HEK293 (cell line): ENCODE data around the gene C4orf50.

Experiments used
- CTCF ChIA-PET: fragments of 350-600 bp; formaldehyde crosslinking; extraction: SDS; loops from one replicate; lab custom pipeline; 2021; ENCODE audit warnings: antibody characterized with exemption; lab: Yijun Ruan, JAX
- POLR2A ChIA-PET: fragments of 300-600 bp; formaldehyde crosslinking; extraction: SDS; loops from one replicate; lab custom pipeline; 2020; ENCODE audit warnings: antibody characterized with exemption, inconsistent platforms; lab: Yijun Ruan, JAX
- H3K27ac ChIP-seq: fragments of 200-500 bp; sonication (Bioruptor generic); 2 replicates; pipeline ENCODE4 v1.5.1; 2014; ENCODE audit warnings: low read depth, low read length, control low read depth, inconsistent platforms; ENCODE audit errors: extremely low read depth
- H3K36me3 ChIP-seq, 2 experiments: fragments of 200-500 bp in 1 of 2; sonication (Bioruptor generic) in 1 of 2; 1 replicate in 1 of 2; 2 replicates in 1 of 2; pipeline ENCODE4 v1.5.1; 2014 to 2017; ENCODE audit warnings: inconsistent platforms in 2 of 2, low read length in 2 of 2; ENCODE audit not compliant: control insufficient read depth in 2 of 2, insufficient read depth in 1 of 2
- H3K4me1 ChIP-seq: fragments of 200-500 bp; sonication (Bioruptor generic); 2 replicates; pipeline ENCODE4 v1.5.1; 2014; ENCODE audit warnings: mild to moderate bottlenecking, low read length, inconsistent platforms; ENCODE audit not compliant: control insufficient read depth, insufficient read depth
- H3K4me3 ChIP-seq: 2 replicates; pipeline ENCODE4 v1.5.1; 2011; ENCODE audit warnings: low read depth, mild to moderate bottlenecking, control low read depth, low read length, moderate library complexity
- H3K9me3 ChIP-seq: fragments of 200-500 bp; sonication (Bioruptor generic); 2 replicates; pipeline ENCODE4 v1.5.1; 2014; ENCODE audit warnings: low read depth, low read length, inconsistent platforms; ENCODE audit not compliant: control insufficient read depth, insufficient read depth
- GLIS2 ChIP-seq: fragments of 450-650 bp; formaldehyde crosslinking; IDR thresholded peaks from 2 replicates; pipeline ENCODE4 v1.5.1; 2016; ENCODE audit warnings: missing biosample characterization, missing genetic modification characterization
- TCF7L2 ChIP-seq: IDR thresholded peaks from 2 replicates; pipeline ENCODE4 v1.6.1; 2011; ENCODE audit warnings: low read depth, mild to moderate bottlenecking, inconsistent platforms, low read length, moderate library complexity, borderline replicate concordance
- ZBTB20 ChIP-seq: fragments of 450-650 bp; formaldehyde crosslinking; IDR thresholded peaks from 2 replicates; pipeline ENCODE4 v1.5.1; 2016; ENCODE audit warnings: missing biosample characterization, missing genetic modification characterization
- ZBTB48 ChIP-seq: fragments of 450-650 bp; formaldehyde crosslinking; IDR thresholded peaks from 2 replicates; pipeline ENCODE4 v1.5.1; 2016; ENCODE audit warnings: missing biosample characterization, missing genetic modification characterization
- ZFHX2 ChIP-seq: fragments of 450-650 bp; formaldehyde crosslinking; conservative IDR thresholded peaks from 2 replicates; pipeline ENCODE4 v1.5.1; 2016; ENCODE audit warnings: missing biosample characterization, missing genetic modification characterization
- ZNF121 ChIP-seq: fragments of 450-650 bp; formaldehyde crosslinking; IDR thresholded peaks from 2 replicates; pipeline ENCODE4 v1.5.1; 2016; ENCODE audit warnings: missing biosample characterization, missing genetic modification characterization
- ZNF140 ChIP-seq: fragments of 450-650 bp; formaldehyde crosslinking; IDR thresholded peaks from 2 replicates; pipeline ENCODE4 v1.5.1; 2016; ENCODE audit warnings: missing biosample characterization, missing genetic modification characterization
- ZNF214 ChIP-seq: fragments of 450-650 bp; formaldehyde crosslinking; IDR thresholded peaks from 2 replicates; pipeline ENCODE4 v1.5.1; 2017; ENCODE audit warnings: missing biosample characterization, mild to moderate bottlenecking, missing genetic modification characterization, borderline replicate concordance
- ZNF549 ChIP-seq: fragments of 450-650 bp; IDR thresholded peaks from 2 replicates; pipeline ENCODE4 v1.5.1; 2018; ENCODE audit warnings: missing biosample characterization, missing genetic modification characterization, mild to moderate bottlenecking, inconsistent platforms, moderate library complexity
- ZNF654 ChIP-seq: fragments of 450-650 bp; formaldehyde crosslinking; IDR thresholded peaks from 2 replicates; pipeline ENCODE4 v1.5.1; 2016; ENCODE audit warnings: low read depth, missing biosample characterization, missing genetic modification characterization
- ZNF777 ChIP-seq: fragments of 450-650 bp; formaldehyde crosslinking; IDR thresholded peaks from 2 replicates; pipeline ENCODE4 v1.5.1; 2017; ENCODE audit warnings: missing biosample characterization, missing genetic modification characterization, borderline replicate concordance
- ZXDB ChIP-seq: fragments of 450-650 bp; formaldehyde crosslinking; IDR thresholded peaks from 2 replicates; pipeline ENCODE4 v1.5.1; 2016; ENCODE audit warnings: missing biosample characterization, missing genetic modification characterization
- TF ChIP-seq, protein P1 (sequence below): fragments of 450-650 bp; IDR thresholded peaks from 2 replicates; pipeline ENCODE4 v1.5.1; 2018; ENCODE audit warnings: missing biosample characterization, mild to moderate bottlenecking, missing genetic modification characterization
- TF ChIP-seq, protein P2 (sequence below): fragments of 450-650 bp; formaldehyde crosslinking; IDR thresholded peaks from 2 replicates; pipeline ENCODE4 v1.5.1; 2016; ENCODE audit warnings: missing biosample characterization, missing genetic modification characterization, low read depth
- TF ChIP-seq, protein P3 (sequence below): fragments of 450-650 bp; formaldehyde crosslinking; IDR thresholded peaks from 2 replicates; pipeline ENCODE4 v1.5.1; 2017; ENCODE audit warnings: missing biosample characterization, missing genetic modification characterization
- TF ChIP-seq, protein P4 (sequence below): fragments of 450-650 bp; formaldehyde crosslinking; IDR thresholded peaks from 2 replicates; pipeline ENCODE4 v1.5.1; 2016; ENCODE audit warnings: missing biosample characterization, missing genetic modification characterization
- TF ChIP-seq, protein P5 (sequence below): fragments of 450-650 bp; formaldehyde crosslinking; IDR thresholded peaks from 2 replicates; pipeline ENCODE4 v1.5.1; 2016; ENCODE audit warnings: missing biosample characterization, missing genetic modification characterization

Gene C4orf50

DNA sequence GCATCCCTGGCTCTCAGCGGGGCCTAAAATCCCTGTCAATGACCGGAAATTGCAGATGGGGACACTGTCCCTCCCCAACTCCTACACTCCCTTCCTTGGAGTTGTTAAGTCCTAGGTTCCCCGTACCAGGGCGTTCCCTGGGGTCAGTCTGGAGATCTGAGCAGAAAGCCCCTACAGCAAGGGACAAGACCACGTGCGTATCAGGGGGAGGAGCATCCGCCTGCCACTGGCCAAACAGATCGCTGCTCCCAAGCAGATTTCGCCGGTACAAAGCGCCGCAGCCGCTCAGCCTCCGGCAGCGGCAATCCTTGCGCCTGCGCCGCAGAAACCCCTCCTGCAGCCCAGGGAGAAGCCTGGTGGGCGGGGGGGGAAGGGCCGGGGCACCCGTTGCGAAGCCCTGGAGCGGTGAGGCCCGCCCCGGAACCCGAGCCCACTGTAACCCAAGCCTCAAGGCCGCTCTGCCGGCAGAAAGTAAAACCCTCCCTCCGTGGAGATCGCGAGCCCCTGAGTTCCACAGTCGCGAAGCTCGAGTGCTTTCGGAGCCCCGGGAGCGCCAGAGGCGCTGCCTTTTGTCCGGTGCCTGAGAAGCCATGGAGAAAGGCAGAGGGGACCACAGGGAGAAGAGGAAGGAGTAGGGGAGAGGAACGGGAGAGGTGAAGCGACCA, 128.0 kb downstream of the C4orf50 start (continued):
- peak; percentile 19; the same call in 1 of the 2 replicates for TF ChIP-seq ZFHX2 (tag by site-specific recombination)
- peak; percentile 47; the same call in 1 of the 2 replicates for TF ChIP-seq ZBTB20 (tag by site-specific recombination)
- TF ChIP-seq, protein P1, sequence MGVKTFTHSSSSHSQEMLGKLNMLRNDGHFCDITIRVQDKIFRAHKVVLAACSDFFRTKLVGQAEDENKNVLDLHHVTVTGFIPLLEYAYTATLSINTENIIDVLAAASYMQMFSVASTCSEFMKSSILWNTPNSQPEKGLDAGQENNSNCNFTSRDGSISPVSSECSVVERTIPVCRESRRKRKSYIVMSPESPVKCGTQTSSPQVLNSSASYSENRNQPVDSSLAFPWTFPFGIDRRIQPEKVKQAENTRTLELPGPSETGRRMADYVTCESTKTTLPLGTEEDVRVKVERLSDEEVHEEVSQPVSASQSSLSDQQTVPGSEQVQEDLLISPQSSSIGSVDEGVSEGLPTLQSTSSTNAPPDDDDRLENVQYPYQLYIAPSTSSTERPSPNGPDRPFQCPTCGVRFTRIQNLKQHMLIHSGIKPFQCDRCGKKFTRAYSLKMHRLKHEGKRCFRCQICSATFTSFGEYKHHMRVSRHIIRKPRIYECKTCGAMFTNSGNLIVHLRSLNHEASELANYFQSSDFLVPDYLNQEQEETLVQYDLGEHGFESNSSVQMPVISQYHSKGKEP (tag by site-specific recombination) = no peak
- TF ChIP-seq, protein P2, sequence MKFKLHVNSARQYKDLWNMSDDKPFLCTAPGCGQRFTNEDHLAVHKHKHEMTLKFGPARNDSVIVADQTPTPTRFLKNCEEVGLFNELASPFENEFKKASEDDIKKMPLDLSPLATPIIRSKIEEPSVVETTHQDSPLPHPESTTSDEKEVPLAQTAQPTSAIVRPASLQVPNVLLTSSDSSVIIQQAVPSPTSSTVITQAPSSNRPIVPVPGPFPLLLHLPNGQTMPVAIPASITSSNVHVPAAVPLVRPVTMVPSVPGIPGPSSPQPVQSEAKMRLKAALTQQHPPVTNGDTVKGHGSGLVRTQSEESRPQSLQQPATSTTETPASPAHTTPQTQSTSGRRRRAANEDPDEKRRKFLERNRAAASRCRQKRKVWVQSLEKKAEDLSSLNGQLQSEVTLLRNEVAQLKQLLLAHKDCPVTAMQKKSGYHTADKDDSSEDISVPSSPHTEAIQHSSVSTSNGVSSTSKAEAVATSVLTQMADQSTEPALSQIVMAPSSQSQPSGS (tag by site-specific recombination) = no peak
- TF ChIP-seq ZBTB48 (tag by site-specific recombination) = peak; percentile 29; the same call in 1 of the 2 replicates
- TF ChIP-seq TCF7L2 = peak; percentile 41; the same call in 1 of the 2 replicates
- no peak for TF ChIP-seq ZNF549 (tag by site-specific recombination)
- no peak for TF ChIP-seq ZXDB (tag by site-specific recombination)
- no peak for TF ChIP-seq ZNF214 (tag by site-specific recombination)
- no peak for TF ChIP-seq ZNF140 (tag by site-specific recombination)
- no peak for TF ChIP-seq ZNF654 (tag by site-specific recombination)
- TF ChIP-seq, protein P3, sequence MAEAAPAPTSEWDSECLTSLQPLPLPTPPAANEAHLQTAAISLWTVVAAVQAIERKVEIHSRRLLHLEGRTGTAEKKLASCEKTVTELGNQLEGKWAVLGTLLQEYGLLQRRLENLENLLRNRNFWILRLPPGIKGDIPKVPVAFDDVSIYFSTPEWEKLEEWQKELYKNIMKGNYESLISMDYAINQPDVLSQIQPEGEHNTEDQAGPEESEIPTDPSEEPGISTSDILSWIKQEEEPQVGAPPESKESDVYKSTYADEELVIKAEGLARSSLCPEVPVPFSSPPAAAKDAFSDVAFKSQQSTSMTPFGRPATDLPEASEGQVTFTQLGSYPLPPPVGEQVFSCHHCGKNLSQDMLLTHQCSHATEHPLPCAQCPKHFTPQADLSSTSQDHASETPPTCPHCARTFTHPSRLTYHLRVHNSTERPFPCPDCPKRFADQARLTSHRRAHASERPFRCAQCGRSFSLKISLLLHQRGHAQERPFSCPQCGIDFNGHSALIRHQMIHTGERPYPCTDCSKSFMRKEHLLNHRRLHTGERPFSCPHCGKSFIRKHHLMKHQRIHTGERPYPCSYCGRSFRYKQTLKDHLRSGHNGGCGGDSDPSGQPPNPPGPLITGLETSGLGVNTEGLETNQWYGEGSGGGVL (tag by site-specific recombination) = peak; percentile 20; the same call in 1 of the 2 replicates
- TF ChIP-seq, protein P4, sequence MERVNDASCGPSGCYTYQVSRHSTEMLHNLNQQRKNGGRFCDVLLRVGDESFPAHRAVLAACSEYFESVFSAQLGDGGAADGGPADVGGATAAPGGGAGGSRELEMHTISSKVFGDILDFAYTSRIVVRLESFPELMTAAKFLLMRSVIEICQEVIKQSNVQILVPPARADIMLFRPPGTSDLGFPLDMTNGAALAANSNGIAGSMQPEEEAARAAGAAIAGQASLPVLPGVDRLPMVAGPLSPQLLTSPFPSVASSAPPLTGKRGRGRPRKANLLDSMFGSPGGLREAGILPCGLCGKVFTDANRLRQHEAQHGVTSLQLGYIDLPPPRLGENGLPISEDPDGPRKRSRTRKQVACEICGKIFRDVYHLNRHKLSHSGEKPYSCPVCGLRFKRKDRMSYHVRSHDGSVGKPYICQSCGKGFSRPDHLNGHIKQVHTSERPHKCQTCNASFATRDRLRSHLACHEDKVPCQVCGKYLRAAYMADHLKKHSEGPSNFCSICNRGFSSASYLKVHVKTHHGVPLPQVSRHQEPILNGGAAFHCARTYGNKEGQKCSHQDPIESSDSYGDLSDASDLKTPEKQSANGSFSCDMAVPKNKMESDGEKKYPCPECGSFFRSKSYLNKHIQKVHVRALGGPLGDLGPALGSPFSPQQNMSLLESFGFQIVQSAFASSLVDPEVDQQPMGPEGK (tag by site-specific recombination) = peak; percentile 22; the same call in 1 of the 2 replicates

DNA sequence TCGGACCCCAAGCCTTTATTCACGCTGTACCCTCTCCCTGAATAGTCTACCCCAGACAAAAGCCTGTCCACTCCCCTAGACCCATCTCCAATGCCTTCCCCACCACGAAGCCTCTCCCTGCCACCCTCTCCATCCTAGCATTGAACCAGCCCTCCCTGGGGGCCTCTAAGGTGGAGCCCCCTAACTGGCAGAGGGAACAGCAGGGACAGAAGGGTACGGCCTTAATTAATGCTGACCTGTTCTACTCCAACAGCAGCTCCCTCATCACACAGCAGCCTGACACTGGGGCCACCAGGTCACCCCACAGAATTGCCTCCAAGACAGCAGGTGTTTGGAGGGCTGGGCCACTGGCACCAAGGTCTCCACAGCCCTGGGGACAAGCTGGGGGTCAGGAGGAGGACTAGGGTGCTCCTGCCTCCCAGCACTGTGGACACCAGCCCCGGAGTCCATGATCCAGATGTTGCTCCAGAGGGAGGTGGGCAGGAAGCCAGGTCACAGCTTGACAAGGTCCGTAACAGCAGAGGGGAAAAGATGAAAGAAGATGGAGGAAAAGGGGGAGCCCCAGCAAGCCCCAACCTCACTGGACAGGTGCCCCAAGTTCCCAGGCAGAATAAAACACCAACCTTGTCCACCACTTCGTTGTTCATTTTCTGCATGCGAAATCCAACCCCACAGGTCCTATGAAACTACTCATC, 129.1 kb downstream of the C4orf50 start:
- TF ChIP-seq ZNF777 (tag by site-specific recombination) (0 out of 2 replicates have a peak, but pooled peaks have one; percentile 43), ZNF121 (no peak), GLIS2 (tag by site-specific recombination) (peak; percentile 69; the same call in 1 of the 2 replicates)
- TF ChIP-seq, protein P5, sequence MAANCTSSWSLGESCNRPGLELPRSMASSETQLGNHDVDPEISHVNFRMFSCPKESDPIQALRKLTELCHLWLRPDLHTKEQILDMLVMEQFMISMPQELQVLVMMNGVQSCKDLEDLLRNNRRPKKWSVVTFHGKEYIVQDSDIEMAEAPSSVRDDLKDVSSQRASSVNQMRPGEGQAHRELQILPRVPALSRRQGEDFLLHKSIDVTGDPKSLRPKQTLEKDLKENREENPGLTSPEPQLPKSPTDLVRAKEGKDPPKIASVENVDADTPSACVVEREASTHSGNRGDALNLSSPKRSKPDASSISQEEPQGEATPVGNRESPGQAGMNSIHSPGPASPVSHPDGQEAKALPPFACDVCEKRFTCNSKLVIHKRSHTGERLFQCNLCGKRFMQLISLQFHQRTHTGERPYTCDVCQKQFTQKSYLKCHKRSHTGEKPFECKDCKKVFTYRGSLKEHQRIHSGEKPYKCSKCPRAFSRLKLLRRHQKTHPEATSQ (tag by site-specific recombination) = no peak
- TF ChIP-seq, all 188 proteins: peak for 2
- CTCF ChIA-PET = interaction anchor here (0.7 kb wide), 1 partner anchor 87 kb away, joined by 3 read pairs; no protein-coding TSS in a partner anchor
- no peaks in the 10 kb centered on the region for H3K9me3 ChIP-seq
- H3K4me3 ChIP-seq = no peak overlapping the region
- H3K36me3 ChIP-seq = no peaks in the 10 kb centered on the region
- no peak overlapping the region for H3K27ac ChIP-seq
- POLR2A ChIA-PET = no interaction called here
- no peaks in the 10 kb centered on the region for H3K4me1 ChIP-seq
